Panc1 (cell line): Measurements from ENCODE around the gene MAP4. TPM values are rescaled to one million over a fixed set of nuclear protein-coding genes. Genes with fewer than 3 reads are reported as not detected.

Experiments used
- ATAC-seq: fragments of 200-7000 bp; cut with Tn5 transposase; 2 replicates; pipeline ENCODE4 v1.9.1; 2020; ENCODE audit warnings: mild to moderate bottlenecking, moderate library complexity
- BruUV-seq: library from RNA; stranded (reverse); fragments of 400-500 nt; replicated peaks from 2 replicates; lab custom pipeline; 2021; lab: Mats Ljungman, UMichigan
- CTCF ChIA-PET: fragments of 300-600 bp; sonication (Branson Sonifier 250); formaldehyde crosslinking; loops from one replicate; lab custom pipeline; 2022; ENCODE audit warnings: antibody characterized with exemption; lab: Charles Lee
- POLR2A ChIA-PET: fragments of 300-600 bp; sonication (Branson Sonifier 250); formaldehyde crosslinking; loops from one replicate; lab custom pipeline; 2022; ENCODE audit warnings: antibody characterized with exemption; lab: Charles Lee
- DNase-seq: peaks from one replicate; pipeline ENCODE4 v3.0.0-alpha.2; 2010; ENCODE audit warnings: low read depth, low spot score
- H3K27ac ChIP-seq: 2 replicates; pipeline ENCODE4 v1.5.1; 2011; ENCODE audit warnings: mild to moderate bottlenecking, low read length, inconsistent platforms
- H3K27me3 ChIP-seq: fragments of 200-500 bp; sonication (Bioruptor generic); 2 replicates; pipeline ENCODE4 v1.6.0; 2014; ENCODE audit warnings: low read length, inconsistent platforms; ENCODE audit not compliant: control insufficient read depth, insufficient read depth
- H3K36me3 ChIP-seq: fragments of 200-500 bp; sonication (Bioruptor generic); 2 replicates; pipeline ENCODE4 v1.5.1; 2014; ENCODE audit warnings: inconsistent platforms, mild to moderate bottlenecking, low read length, moderate library complexity; ENCODE audit not compliant: control insufficient read depth, insufficient read depth
- H3K4me1 ChIP-seq: 2 replicates; pipeline ENCODE4 v1.5.1; 2011; ENCODE audit warnings: inconsistent platforms, mild to moderate bottlenecking, low read length, moderate library complexity; ENCODE audit not compliant: control insufficient read depth, insufficient read depth
- H3K4me3 ChIP-seq, 2 experiments: 2 replicates each; pipeline ENCODE4 v1.5.1; 2011 to 2012; ENCODE audit warnings: low read depth in 2 of 2, low read length in 2 of 2, mild to moderate bottlenecking in 2 of 2, inconsistent platforms in 1 of 2, moderate library complexity in 1 of 2
- H3K9me3 ChIP-seq: fragments of 200-500 bp; sonication (Bioruptor generic); 2 replicates; pipeline ENCODE4 v1.5.1; 2014; ENCODE audit warnings: low read depth, mild to moderate bottlenecking, inconsistent platforms, low read length, moderate library complexity; ENCODE audit not compliant: control insufficient read depth, insufficient read depth
- POLR2AphosphoS5 ChIP-seq: IDR thresholded peaks from 2 replicates; pipeline ENCODE4 v1.6.1; 2012; ENCODE audit warnings: mild to moderate bottlenecking, low read depth, low read length, moderate library complexity
- SIN3A ChIP-seq: IDR thresholded peaks from 2 replicates; pipeline ENCODE4 v1.6.1; 2012; ENCODE audit warnings: low read depth, mild to moderate bottlenecking, low read length, moderate library complexity, borderline replicate concordance; ENCODE audit not compliant: insufficient read depth
- TCF7L2 ChIP-seq: IDR thresholded peaks from 2 replicates; pipeline ENCODE4 v1.6.1; 2011; ENCODE audit warnings: mild to moderate bottlenecking, low read depth, low read length, inconsistent platforms
- in situ Hi-C: cut with HindIII; loops from 2 replicates; pipeline ENCODE4 v1.10.0; 2016; ENCODE audit warnings: low sequenced_read_pairs, low pct_unique_long_range_greater_than_20kb
- intact Hi-C: fragments of 100-400 bp; cut with micrococcal nuclease; formaldehyde crosslinking; loops from one replicate; pipeline ENCODE4 v1.10.0; 2022; ENCODE audit not compliant: unreplicated experiment
- total RNA-seq: library from RNA; stranded (reverse); gene quantifications from one replicate; pipeline ENCODE4 v1.2.1, GENCODE V29; 2021; ENCODE audit not compliant: unreplicated experiment
- TF ChIP-seq, protein P1 (sequence below), 2 experiments: IDR thresholded peaks; 2 replicates each; pipeline ENCODE4 v1.6.1; 2011 to 2012; ENCODE audit warnings: low read depth in 2 of 2, control low read depth in 1 of 2, low read length in 1 of 2, mild to moderate bottlenecking in 1 of 2, moderate library complexity in 1 of 2; ENCODE audit not compliant: insufficient read depth in 1 of 2
- TF ChIP-seq, protein P2 (sequence below): fragments of 450-650 bp; IDR thresholded peaks from 2 replicates; pipeline ENCODE4 v1.5.1; 2017; ENCODE audit warnings: mild to moderate bottlenecking

MAP4 gene
- total RNA-seq, 1 experiment from 2014 or later: 150 TPM

DNA sequence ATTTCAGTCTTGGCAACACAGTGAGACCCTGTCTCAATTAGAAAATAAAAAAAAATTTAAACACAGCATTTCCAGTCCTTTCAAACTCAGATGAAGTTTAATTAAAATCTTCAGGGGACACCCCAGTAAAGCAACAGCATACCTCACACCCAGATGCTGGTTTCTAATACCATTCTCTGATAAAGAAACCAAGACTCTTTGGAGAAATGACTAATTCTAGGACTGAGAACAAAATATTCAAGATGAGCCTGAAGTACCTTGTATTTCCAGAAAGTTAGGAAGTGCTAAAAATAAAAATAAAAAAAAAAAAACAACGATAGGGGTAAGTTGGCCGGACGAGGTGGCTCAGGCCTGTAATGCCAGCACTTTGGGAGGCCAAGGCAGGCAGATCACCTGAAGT, 14.0 kb upstream of the MAP4 start:
- Histone ChIP-seq H3K27me3 (no peaks in the 10 kb centered on the region), H3K4me3 (no peak overlapping the region), H3K4me1 (no peaks in the 10 kb centered on the region), H3K27ac (no peak overlapping the region), H3K9me3 (no peaks in the 10 kb centered on the region), H3K36me3 (no peaks in the 10 kb centered on the region; the same call in 1 of the 2 replicates)
- in situ Hi-C loops (no loop called here), intact Hi-C loops (no loop called here)
- POLR2A ChIA-PET: no interaction called here
- no TSS peak for BruUV-seq
- TF ChIP-seq, protein P1, sequence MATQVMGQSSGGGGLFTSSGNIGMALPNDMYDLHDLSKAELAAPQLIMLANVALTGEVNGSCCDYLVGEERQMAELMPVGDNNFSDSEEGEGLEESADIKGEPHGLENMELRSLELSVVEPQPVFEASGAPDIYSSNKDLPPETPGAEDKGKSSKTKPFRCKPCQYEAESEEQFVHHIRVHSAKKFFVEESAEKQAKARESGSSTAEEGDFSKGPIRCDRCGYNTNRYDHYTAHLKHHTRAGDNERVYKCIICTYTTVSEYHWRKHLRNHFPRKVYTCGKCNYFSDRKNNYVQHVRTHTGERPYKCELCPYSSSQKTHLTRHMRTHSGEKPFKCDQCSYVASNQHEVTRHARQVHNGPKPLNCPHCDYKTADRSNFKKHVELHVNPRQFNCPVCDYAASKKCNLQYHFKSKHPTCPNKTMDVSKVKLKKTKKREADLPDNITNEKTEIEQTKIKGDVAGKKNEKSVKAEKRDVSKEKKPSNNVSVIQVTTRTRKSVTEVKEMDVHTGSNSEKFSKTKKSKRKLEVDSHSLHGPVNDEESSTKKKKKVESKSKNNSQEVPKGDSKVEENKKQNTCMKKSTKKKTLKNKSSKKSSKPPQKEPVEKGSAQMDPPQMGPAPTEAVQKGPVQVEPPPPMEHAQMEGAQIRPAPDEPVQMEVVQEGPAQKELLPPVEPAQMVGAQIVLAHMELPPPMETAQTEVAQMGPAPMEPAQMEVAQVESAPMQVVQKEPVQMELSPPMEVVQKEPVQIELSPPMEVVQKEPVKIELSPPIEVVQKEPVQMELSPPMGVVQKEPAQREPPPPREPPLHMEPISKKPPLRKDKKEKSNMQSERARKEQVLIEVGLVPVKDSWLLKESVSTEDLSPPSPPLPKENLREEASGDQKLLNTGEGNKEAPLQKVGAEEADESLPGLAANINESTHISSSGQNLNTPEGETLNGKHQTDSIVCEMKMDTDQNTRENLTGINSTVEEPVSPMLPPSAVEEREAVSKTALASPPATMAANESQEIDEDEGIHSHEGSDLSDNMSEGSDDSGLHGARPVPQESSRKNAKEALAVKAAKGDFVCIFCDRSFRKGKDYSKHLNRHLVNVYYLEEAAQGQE (IDR thresholded peaks at IDR 0.05; ENCODE audit: insufficient read depth in 1 of 2, low read depth in 2 of 2, low read length in 1 of 2): no peak
- no peak for TF ChIP-seq POLR2AphosphoS5
- TF ChIP-seq TCF7L2: no peak
- TF ChIP-seq SIN3A: no peak
- TF ChIP-seq, protein P2, sequence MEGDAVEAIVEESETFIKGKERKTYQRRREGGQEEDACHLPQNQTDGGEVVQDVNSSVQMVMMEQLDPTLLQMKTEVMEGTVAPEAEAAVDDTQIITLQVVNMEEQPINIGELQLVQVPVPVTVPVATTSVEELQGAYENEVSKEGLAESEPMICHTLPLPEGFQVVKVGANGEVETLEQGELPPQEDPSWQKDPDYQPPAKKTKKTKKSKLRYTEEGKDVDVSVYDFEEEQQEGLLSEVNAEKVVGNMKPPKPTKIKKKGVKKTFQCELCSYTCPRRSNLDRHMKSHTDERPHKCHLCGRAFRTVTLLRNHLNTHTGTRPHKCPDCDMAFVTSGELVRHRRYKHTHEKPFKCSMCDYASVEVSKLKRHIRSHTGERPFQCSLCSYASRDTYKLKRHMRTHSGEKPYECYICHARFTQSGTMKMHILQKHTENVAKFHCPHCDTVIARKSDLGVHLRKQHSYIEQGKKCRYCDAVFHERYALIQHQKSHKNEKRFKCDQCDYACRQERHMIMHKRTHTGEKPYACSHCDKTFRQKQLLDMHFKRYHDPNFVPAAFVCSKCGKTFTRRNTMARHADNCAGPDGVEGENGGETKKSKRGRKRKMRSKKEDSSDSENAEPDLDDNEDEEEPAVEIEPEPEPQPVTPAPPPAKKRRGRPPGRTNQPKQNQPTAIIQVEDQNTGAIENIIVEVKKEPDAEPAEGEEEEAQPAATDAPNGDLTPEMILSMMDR: no peak
- DNase-seq: no peak
- CTCF ChIA-PET: no interaction called here
- ATAC-seq: no peak

DNA sequence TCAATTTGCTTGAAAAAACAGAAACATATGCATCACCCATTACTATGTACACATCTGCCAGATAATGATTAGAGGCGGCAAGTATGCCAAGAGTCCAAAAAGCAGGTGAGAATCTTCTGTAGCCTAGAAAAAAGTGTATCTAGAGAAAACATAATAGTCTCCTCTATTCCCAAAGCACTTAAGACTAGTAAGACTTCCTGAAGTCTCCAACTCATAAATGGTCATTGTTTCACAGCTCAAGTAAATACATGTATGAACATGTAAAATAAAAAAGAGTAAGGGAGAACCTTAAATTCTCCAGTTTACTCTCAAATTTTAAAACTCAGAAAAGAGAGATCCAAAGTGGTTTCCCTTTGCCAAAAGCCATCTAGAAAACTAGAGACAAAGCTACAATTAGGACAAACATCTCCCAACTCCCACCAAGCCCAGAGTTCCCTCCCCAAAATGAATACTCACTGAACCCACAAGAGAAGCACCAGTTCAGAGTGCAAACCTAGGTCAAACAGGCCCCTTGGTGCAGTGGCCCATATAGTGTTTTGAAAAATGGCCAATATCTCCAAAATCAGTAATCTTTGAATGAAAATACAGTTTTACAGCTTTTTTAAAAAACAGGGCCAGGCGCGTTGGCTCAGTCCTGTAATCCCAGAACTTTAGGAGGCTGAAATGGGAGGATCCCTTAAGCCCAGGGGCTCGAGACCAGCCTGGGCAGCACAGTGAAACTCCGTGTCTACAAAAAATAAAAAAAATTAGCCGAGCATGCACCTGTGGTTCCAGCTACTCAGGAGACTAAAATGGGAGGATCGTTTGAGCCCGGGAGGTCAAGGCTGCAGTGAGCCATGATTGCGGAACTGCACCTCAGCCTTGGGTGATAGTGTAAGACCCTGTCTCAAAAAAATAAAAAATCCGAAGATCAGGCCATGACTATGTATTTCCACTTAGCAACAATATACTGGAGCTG, 11.0 kb upstream of the MAP4 start:
- H3K36me3 ChIP-seq: no peaks in the 10 kb centered on the region; the same call in 1 of the 2 replicates
- no peaks in the 10 kb centered on the region for H3K4me1 ChIP-seq
- H3K9me3 ChIP-seq: no peaks in the 10 kb centered on the region
- ATAC-seq (no peak), DNase-seq (no peak)
- no peak for TF ChIP-seq TCF7L2
- TF ChIP-seq, protein P2: no peak
- BruUV-seq: no TSS peak
- POLR2A ChIA-PET: no interaction called here
- no peak overlapping the region for H3K4me3 ChIP-seq
- intact Hi-C loops (no loop called here), in situ Hi-C loops (no loop called here)
- CTCF ChIA-PET: no interaction called here
- no peaks in the 10 kb centered on the region for H3K27me3 ChIP-seq
- no peak overlapping the region for H3K27ac ChIP-seq
